Tongue (tissue), 2 donors: Measurements from ENCODE around the gene MT1M. TPM values are rescaled to one million over a fixed set of nuclear protein-coding genes. Genes with fewer than 3 reads are reported as not detected.

Experiments
- DNase-seq: peaks from one replicate; pipeline ENCODE4 v3.0.0-alpha.2; 2015
- total RNA-seq: library from RNA; depleted of rRNA; stranded (reverse); fragments of >200 nt; gene quantifications from one replicate; pipeline ENCODE4 v1.2.3, GENCODE V29; 2014

The MT1M gene
- total RNA-seq, 1 donor from 2014 or later, result 1.7 TPM

DNA sequence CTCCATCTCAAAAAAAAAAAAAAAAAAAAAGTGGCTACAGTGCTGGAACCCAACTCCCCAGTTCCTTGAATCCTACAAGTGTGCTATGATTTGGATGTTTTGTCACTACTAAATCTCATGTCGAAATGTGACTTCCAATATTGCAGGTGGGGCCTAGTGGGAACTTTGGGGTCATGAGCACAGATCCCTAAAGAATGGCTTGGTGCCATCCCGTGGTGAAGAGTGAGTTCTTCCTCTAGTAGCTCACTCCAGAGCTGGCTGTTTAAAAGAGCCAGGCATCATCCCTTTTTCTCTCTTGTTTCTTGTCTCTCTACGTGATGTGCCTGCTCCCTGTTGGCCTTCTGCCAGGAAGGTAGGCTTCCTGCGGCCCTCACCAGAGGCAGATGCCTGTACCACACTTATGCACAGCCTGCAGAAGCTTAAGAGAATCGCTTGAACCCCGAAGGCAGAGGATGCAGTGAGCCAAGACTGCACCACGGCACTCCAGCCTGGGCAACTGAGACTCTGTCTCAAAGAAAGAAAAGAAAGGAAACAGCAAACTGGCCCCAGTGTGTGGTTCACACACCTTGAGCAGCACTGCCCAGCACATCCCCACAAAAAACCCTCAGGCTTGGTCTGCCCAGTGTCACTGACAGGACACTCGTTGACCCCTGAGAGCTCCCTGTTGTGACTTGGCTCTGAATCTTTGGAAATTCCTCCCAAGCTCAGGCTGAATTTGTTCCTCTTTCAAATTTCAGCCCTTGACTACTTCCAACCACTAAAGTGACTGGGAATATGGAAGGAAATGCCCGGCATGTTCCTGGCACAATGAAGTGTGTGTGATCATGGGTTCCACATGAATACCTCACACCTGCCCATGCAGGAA, 3.7 kb upstream of the MT1M start:
- DNase-seq, result no peak

DNA sequence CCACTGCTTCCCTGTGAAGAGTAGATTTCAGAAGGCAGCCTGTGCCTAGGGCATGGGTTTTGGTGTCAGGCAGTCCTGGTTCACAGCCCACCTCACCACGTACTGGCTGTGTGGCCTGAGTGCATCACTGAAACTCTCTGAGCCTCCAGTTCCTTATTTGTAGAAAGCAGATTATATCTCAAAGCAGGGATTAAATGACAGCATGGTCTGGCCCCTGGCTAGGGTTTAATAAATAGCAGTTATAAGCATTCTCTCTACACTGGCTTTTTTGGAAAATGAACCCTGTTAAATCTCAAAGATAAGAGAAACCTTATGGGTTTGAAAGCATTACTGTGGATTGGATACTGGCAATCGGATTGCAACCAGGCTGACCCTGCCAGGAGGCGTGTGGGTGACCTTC, 2.9 kb upstream of the MT1M start:
- DNase-seq, result no peak

DNA sequence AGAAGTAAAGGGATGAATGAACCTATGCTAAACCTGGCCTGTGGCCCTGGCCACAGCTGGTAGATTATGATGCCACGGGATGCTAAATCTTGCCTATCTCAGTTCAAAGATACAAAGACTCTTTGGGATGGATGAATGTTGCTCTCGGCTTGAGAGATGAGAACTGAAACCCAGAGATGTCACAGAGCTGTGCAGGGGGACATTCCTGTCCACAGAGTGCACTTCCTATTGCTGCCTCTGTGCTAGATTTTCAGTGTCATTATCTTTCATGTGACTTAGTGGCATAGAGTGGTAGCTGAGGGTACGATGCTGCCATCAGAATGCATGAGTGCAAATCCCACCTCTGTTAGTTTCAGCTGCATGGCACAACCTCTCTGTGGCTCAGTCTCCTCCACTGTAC, 2.3 kb upstream of the MT1M start:
- DNase-seq, result no peak

DNA sequence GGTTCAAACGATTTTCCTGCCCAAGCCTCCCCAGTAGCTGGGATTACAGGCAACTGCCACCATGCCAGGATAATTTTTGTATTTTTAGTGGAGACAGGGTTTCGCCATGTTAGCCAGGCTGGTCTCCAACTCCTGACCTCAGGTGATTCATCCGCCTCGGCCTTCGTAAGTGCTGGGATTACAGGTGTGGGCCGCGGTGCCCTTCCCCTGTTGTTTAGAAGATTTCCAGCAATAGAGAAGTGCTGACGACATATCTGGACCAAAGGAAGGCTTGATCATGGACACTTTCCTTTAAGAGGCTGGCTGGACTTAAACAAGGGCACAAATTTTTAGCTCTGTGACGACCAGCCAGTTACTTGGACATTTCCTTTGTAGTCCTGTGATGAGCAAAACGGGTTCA, 1.3 kb upstream of the MT1M start:
- DNase-seq, result no peak

DNA sequence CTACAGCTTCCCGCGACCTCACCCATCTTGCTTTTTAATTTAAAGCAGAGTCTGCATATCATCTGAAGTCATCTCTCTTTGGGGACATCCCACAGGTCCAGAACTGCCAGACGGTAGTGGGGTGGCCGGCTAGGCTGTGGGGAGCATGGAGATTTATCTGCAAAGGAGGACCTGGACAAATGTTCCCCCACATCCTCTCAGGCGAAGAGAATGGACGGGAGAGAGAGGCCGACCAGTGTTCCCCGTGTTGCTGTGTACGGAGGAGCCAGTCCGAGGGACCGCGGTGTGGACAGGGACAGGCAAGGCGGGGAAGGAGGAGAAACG, 665 bp upstream of the MT1M start:
- no peak for DNase-seq

DNA sequence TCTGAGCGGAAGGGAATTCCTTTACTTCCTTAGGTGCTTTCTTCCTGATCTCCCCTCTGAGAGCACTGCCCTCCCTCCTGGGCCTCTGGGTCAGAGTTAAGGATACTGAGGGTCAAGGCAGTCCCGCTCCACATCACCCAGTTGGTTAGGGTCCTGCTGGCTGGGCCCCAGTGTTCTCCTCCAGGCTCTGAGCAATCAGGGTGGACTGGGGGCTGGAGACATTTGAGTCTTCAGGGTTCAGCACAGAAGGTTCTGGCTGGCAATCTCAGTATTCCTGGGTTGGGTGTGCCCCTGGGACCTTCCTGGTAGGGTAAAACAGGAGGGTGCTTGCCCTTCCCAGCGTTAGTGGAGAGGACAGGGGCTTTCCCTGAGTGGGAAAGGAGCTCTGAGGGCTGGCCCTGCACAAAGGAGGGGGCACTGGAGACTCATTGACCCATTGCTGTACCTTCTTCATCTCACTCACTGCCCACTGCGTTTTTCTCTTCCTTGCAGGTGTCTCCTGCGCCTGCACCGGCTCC, 448 bp downstream of the MT1M start:
- DNase-seq, result no peak

DNA sequence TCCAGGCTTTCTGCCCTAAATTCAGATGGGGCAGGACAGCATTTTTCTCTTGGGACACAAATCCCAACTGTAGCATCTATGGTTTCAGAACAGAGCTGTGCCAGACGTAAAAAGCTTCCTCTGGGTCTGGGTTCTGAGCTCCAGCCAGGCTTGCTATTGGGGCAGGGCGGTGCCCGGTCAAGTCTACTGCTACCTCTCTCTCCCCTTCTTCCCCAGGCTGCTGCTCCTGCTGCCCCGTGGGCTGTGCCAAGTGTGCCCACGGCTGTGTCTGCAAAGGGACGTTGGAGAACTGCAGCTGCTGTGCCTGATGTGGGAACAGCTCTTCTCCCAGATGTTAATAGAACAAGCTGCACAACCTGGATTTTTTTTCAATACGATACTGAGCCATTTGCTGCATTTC, 1.1 kb downstream of the MT1M start:
- no peak for DNase-seq

DNA sequence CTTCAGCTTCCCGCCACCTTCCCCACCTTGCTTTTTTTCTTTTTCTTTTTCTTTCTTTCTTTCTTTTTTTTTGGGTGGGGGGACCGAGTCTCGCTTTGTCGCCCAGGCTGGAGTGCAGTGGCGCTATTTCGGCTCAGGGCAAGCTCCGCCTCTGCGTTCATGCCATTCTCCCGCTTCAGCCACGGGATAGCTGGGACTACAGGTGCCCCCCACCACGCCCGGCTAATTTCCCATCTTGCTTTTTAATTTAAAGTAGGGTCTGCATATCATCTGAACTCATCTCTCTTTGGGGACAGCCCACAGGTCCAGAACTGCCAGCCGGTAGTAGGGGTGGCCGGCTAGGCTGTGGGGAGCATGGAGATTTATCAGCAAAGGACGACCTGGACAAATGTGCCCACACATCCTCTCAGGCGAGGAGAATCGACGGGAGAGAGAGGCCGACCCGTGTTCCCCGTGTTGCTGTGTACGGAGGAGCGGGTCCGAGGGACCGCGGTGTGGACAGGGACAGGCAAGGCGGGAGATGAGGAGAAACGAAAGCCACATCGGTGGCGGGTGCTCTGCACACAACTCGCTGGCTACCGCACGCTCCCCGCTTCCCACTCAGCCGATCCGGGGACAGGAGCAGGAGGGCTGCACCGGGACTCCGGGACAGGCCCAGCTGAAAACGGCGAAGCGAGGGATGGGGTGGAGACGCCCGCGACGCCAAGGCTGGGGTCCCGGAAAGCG, 2.4 kb downstream of the MT1M start:
- DNase-seq, result no peak

DNA sequence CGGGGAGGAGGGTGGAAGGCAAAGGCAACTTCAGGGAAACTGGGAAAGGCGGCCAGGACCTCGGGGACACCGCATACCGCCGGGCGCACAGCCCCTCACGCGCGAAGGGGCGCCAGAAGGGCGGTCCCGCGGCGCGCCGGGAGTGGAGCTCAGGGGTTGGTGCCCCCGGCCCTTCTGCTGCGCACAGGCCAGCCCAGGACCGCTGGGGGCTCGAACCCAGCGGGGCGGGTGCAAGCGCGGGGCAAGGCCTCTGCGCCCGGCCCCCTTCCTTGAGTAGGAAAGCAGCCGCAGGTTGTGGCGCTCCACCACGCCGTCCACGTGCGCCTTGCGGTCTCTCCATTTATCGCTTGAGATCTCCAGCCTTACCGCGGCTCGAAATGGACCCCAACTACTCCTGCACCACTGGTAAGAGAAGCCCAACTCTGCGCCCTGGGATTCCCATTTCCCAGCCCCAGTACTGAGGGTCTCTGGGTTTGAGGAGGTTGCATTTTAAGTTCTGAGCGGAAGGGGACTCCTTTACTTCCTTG, 3.0 kb downstream of the MT1M start:
- no peak for DNase-seq

DNA sequence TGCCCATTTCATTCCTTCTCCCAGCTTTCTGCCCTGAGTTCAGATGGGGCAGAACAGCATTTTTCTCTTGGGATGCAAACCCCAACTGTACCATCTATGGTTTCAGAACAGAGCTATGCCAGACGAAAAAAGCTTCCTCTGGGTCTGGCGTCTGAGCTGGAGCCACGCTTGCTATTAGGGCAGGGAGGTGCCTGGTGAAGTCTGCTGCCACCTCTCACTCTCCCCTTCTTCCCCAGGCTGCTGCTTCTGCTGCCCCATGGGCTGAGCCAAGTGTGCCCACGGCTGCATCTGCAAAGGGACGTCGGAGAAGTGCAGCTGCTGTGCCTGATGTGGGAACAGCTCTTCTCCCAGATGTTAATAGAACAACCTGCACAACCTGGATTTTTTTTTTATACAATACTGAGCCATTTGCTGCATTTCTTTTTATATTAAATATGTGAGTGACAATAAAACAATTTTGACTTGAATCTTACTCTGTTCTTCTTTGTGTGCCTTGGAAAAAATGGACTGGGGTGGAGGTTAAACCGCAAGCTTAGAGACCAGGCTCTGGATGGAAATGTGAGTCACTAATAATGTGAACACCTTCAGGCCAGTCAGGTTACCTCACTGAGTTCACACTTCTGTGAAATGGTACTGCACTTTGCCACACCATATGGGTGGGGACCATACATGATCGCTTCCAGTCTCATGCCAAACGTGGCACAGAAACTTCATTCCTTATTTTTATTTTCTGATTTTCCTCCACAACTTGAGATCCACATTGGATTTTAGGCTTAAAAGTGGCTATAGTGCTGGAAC, 4.4 kb downstream of the MT1M start:
- no peak for DNase-seq

DNA sequence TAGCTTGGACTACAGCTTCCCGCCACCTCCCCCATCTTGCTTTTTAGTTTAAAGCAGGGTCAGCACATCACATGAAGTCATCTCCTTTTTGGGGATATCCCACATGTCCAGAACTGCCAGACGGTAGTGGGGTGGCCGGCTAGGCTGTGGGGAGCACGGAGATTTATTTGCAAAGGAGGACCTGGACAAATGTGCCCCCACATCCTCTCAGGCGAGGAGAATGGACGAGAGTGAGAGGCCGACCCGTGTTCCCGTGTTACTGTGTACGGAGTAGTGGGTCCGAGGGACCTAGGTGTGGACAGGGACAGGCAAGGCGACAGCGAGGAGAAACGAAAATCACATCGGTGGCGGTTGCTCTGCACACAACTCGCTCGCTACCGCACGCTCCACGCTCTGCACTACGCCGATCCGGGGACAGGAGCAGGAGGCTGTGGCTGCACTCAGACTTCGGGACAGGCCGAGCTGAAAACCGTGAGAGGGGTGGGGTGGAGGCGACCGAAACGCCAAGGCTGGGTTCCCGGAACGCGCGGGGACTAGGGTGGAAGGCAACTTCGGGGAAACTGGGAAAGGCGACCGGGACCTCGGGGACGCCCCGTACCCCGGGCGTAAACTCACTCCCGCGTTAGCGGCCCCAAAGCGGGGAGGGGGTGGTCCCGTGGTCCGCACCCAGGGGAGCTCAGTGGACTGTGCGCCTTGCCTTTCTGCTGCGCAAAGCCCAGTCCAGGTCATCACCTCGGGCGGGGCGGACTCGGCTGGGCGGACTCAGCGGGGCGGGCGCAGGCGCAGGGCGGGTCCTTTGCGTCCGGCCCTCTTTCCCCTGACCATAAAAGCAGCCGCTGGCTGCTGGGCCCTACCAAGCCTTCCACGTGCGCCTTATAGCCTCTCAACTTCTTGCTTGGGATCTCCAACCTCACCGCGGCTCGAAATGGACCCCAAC, 5.6 kb downstream of the MT1M start, which contains the start of gene MT1A:
TSS of gene MT1A (plus strand) at position 853 of the 937 bp plus-strand sequence. CDS start at position 926, 73 bp downstream.
- peak; percentile 32 for DNase-seq

DNA sequence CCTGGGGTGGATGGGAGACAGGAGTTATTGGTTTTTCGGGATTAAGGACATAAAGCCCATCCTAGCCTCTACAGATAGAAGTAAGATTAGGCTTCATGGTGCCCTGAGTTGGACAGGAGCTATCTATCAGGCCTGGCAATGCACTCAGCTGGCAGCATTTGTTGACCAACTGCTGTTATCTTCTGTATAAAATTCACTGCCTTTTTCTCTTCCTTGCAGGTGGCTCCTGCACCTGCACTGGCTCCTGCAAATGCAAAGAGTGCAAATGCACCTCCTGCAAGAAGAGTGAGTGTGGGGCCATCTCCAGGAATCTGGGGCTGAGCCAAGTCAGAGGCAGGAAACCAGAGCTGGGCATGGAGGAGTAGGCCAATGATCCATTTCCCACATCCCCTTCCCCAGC, 6.6 kb downstream of the MT1M start:
- DNase-seq, result no peak

DNA sequence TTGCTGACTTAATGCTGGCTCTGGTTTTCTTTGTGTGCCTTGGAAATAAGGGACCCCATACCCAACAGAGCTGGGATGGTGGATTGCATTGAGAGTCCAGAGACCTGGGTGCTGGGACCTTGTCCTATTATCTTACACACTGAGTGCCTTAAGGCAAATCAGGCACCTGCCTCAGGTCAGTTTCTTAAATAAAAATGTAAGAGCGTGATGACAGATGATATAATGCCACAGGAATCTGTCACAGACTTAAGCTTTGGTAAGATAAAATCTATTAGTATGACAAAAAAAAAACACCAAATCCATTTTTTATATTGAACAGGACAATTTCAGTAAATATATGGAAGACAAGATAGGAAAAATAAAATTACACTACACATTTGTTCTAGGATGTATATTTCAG, 7.6 kb downstream of the MT1M start:
- DNase-seq, result no peak

DNA sequence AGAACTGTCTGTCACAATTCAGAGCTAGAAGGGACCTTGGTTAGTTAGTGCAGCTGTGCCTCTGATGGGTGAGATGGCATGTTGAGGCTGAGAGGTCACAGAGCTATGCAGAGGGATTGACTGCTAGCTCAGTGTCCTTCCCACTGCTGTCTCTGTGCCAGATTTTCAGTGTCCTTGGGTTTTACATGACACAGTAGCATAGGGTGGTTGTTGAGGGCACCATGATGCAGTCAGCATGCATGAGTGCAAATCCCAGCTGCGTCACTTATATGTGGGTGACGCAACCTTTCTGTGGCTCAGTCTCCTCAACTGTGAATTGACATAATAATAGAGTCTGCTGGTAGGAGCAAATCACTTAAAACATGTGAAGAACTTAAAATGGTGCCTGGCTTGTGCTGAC, 8.7 kb downstream of the MT1M start:
- DNase-seq, result no peak

DNA sequence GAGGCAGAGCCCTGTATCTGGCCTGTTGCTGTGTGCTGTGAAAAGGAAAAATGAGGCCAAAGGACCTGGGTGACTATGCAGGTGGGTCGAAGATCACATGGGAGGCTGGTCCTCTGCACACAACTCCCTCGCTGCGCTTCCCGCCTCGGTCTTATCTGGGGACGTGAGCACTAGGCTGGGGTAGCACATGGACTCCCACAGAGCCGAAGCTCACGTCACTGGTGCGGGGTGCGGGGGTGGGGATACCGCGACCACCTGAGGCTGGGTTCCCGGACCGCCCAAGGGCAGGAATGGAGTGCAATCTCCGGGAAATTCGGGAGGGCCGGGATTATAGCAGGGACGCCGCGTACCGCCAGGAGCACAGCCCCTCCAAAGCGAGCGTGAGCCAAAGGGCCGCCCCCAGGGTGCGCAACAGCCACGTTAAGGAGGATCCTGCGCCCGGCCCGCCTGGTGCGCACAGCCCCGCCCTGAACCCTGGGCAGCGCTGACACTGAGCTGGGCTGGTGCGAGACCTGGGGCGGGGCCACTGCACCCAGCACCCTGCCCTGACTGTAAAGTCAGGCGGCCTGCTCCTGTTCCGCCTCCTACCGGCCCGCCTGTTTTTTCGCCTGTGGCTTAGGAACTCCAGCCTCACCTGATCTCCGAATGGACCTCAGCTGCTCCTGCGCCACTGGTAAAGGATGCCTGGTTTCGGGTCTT, 10.8 kb downstream of the MT1M start:
- peak; percentile 24 for DNase-seq

DNA sequence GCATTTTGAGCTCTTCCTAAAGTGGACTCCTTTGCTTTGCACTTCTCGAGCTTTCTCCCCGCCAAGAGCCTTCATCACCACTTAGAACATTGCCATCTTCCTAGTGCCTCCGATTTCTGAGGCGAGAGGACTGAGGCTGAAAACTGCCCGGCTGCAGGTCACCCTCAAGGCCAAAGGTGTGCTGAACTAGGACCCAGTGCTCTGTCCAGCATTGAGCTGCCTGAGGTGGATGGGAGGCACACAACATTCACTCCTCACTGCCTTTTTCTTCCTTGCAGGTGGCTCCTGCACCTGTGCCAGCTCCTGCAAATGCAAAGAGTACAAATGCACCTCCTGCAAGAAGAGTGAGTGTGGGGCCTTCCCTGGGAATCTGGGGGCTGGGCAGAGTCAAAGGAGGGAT, 11.4 kb downstream of the MT1M start:
- DNase-seq, result no peak

DNA sequence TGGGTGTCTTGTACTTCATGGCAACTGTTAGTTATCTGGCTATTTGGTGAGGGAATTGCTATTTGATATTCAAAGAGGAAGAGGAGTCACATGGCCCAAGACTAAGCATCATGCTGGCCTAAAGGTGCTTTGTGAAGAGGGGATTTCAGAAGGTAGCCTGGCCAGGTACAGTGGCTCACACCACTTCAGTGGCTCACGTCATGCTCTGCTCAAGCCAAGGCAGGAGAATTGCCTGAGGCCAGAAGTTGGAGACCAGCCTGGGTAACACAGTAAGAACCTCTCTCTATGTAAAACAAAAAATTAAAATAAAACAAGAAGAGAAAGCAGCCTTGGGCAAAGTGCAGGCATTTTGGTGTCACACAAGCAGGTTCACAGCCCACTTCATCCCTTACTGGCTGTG, 12.9 kb downstream of the MT1M start:
- DNase-seq, result no peak

DNA sequence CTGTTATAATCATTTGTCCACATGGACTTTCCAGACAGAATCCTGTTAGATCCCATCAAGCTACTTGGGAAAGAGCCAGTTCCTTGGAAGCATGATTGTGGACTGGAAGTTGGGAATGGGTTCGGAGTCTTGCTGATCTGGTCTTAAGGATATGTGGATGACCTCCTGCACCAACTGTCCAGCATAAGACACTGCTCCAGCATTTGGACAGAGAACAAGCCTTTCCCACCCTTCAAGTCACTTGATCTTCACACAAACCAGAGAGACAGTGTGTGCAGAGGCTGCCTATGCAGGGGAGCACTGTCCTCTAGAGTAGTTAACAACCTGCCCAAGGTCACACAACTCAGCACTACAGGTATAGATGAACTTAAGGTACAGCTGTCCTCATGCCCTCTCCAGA, 13.4 kb downstream of the MT1M start:
- DNase-seq, result no peak

DNA sequence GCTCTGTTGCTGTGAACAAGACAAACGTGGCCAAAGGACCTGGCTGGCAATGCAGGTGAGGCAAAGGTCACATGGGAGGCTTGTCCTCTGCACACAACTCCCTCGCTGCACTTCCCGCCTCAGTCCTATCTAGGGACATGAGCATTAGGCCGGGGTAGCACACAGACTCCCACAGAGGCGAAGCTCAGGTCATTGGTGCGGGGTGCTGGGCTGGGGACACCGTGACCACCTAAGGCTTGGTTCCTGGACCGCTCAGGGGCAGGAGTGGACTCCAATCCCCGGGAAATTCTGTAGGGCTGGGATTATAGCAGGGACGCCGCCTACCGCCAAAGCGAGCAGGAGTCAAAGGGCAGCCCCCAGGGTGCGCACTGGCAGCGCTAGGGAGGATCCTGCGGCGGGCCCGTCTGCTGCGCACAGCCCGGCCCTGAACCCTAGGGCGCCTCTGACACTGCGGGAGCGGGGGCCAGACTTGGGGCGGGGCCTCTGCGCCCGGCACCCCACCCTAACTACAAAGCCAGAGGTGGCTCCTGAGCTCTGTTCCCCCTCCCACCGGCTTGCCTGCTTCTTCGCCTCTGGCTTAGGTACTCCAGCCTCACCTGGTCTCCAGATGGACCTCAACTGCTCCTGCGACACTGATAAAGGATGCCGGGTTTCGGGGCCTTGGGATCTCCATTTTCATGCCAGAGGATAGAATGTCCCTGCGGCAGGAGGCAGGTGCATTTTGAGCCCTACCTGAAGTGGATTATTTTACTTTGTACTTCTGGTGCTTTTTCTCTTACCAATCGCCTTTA, 15.4 kb downstream of the MT1M start:
- DNase-seq, result no peak

DNA sequence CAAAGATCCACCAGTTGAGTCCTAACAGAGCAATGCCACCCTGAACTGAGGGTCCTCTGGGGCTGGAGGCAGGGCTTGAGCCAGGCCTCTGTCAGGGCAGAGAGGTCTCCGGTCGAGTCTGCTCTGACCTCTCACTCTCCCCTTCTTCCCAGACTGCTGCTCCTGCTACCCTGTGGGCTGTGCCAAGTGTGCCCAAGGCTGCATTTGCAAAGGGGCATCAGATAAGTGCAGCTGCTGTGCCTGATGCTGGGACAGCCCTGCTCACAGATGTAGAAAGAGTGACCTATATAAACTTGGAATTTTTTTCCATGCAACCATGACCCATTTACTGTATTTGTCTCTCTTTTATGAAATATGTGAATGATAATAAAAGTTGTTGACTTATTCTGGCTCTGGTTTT, 16.8 kb downstream of the MT1M start:
- DNase-seq, result no peak
